IPS-15b (cell line): ENCODE data around the gene MTMR12.

ENCODE experiments used
- H3K27me3 ChIP-seq: one replicate; pipeline ENCODE4 v1.6.1; 2013; ENCODE audit warnings: low read length; ENCODE audit not compliant: control insufficient read depth, insufficient read depth
- H3K36me3 ChIP-seq: one replicate; pipeline ENCODE4 v1.6.1; 2013; ENCODE audit warnings: low read length; ENCODE audit not compliant: control insufficient read depth, insufficient read depth
- H3K4me1 ChIP-seq: one replicate; pipeline ENCODE4 v1.6.1; 2013; ENCODE audit warnings: mild to moderate bottlenecking, low read length; ENCODE audit not compliant: control insufficient read depth, insufficient read depth
- H3K4me3 ChIP-seq: one replicate; pipeline ENCODE4 v1.5.1; 2013; ENCODE audit warnings: low read depth, low read length
- H3K9ac ChIP-seq: one replicate; pipeline ENCODE4 v1.6.1; 2013; ENCODE audit warnings: low read depth, mild to moderate bottlenecking, low read length
- H3K9me3 ChIP-seq: one replicate; pipeline ENCODE4 v1.6.1; 2013; ENCODE audit warnings: mild to moderate bottlenecking, low read length; ENCODE audit not compliant: control insufficient read depth, insufficient read depth

Gene MTMR12

DNA sequence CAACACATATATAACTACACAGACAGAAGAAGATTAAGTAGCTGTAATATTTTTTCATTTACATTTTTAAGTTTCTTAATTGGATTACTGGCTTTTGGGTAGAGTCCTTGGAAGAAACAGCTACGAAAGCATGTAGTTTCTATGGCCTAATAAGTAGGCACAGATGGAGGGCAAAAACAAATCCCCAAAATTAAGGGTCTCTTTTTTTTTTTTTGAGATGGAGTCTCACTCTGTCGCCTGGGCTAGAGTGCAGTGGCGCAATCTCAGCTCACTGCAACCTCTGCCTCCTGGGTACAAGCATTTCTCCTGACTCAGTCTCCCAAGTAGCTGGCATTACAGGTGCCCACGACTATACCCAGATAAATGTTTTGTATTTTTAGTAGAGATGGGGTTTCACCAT is 27.1 kb upstream of the MTMR12 start:
- H3K27me3 ChIP-seq = no peaks in the 10 kb centered on the region
- H3K4me3 ChIP-seq = no peak overlapping the region
- no peak overlapping the region for H3K9ac ChIP-seq
- peaks cover 6% of the 10 kb centered on the region for H3K9me3 ChIP-seq
- H3K36me3 ChIP-seq = no peaks in the 10 kb centered on the region
- H3K4me1 ChIP-seq = no peaks in the 10 kb centered on the region

GRCh38 chr5:32339198-32339597 is 26.5 kb upstream of the MTMR12 start:
- H3K9ac ChIP-seq = no peak overlapping the region
- no peaks in the 10 kb centered on the region for H3K4me1 ChIP-seq
- H3K27me3 ChIP-seq = no peaks in the 10 kb centered on the region
- H3K36me3 ChIP-seq = no peaks in the 10 kb centered on the region
- peaks cover 6% of the 10 kb centered on the region for H3K9me3 ChIP-seq
- H3K4me3 ChIP-seq = no peak overlapping the region

- H3K36me3 ChIP-seq = no peaks in the 10 kb centered on the region
- H3K4me1 ChIP-seq = no peaks in the 10 kb centered on the region
- H3K27me3 ChIP-seq = no peaks in the 10 kb centered on the region
- H3K9me3 ChIP-seq = no peaks in the 10 kb centered on the region
- H3K4me3 ChIP-seq = no peak overlapping the region
- no peak overlapping the region for H3K9ac ChIP-seq
Measured at GRCh38 chr5:32332966-32333365, 20.2 kb upstream of the MTMR12 start.

GRCh38 chr5:32332361-32332760 is 19.6 kb upstream of the MTMR12 start:
- Histone ChIP-seq H3K9me3 (no peaks in the 10 kb centered on the region), H3K9ac (no peak overlapping the region), H3K4me1 (no peaks in the 10 kb centered on the region), H3K4me3 (no peak overlapping the region), H3K36me3 (no peaks in the 10 kb centered on the region), H3K27me3 (no peaks in the 10 kb centered on the region)

DNA sequence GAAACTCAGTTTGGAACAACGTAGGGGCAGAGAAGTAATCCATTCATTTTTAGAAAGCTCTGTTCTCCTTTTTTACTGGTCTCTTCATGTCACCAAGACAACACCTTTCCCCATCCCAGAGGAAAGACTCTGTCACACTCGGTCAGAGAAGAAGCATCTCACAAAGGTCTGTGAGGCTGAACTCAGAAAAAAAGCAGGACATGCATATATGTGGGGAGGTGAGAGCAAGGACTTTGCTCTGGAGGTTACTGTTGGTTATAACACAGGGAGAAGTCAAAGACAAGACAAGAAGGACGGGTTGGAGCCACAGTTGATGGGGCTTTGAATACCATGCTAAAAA is 19.2 kb upstream of the MTMR12 start:
- Histone ChIP-seq H3K4me1 (no peaks in the 10 kb centered on the region), H3K36me3 (no peaks in the 10 kb centered on the region), H3K27me3 (no peaks in the 10 kb centered on the region), H3K4me3 (no peak overlapping the region), H3K9ac (no peak overlapping the region), H3K9me3 (no peaks in the 10 kb centered on the region)

GRCh38 chr5:32331217-32331934 is 18.6 kb upstream of the MTMR12 start:
- no peaks in the 10 kb centered on the region for H3K4me1 ChIP-seq
- H3K4me3 ChIP-seq = no peak overlapping the region
- H3K36me3 ChIP-seq = no peaks in the 10 kb centered on the region
- no peaks in the 10 kb centered on the region for H3K27me3 ChIP-seq
- no peaks in the 10 kb centered on the region for H3K9me3 ChIP-seq
- no peak overlapping the region for H3K9ac ChIP-seq

GRCh38 chr5:32330126-32330971 is 17.6 kb upstream of the MTMR12 start:
- no peaks in the 10 kb centered on the region for H3K27me3 ChIP-seq
- H3K9me3 ChIP-seq = no peaks in the 10 kb centered on the region
- no peak overlapping the region for H3K9ac ChIP-seq
- H3K36me3 ChIP-seq = no peaks in the 10 kb centered on the region
- H3K4me3 ChIP-seq = no peak overlapping the region
- H3K4me1 ChIP-seq = no peaks in the 10 kb centered on the region

DNA sequence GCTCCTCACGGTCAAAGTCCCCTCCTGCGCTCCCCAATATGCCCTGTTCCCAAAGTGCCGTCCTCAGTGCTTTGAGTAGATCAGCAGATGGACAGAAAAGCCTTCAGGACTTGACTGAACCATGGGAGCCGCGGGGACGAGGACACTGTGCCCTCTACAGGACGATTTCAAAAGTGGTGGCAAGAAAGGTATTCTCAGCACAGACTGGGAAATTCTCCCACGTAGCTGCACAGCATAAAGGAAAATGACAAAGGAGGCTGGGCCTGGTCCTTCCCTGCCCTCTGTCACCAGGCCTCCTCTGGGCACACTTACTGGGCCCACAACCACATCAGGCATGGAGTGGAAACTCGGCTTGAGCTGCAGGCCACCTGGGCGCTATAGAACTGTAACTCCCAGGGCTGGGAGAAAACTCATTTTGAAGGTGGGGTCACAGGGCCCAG is 16.7 kb upstream of the MTMR12 start:
- Histone ChIP-seq H3K27me3 (no peaks in the 10 kb centered on the region), H3K9ac (no peak overlapping the region), H3K9me3 (no peaks in the 10 kb centered on the region), H3K4me3 (no peak overlapping the region), H3K4me1 (no peaks in the 10 kb centered on the region), H3K36me3 (no peaks in the 10 kb centered on the region)

DNA sequence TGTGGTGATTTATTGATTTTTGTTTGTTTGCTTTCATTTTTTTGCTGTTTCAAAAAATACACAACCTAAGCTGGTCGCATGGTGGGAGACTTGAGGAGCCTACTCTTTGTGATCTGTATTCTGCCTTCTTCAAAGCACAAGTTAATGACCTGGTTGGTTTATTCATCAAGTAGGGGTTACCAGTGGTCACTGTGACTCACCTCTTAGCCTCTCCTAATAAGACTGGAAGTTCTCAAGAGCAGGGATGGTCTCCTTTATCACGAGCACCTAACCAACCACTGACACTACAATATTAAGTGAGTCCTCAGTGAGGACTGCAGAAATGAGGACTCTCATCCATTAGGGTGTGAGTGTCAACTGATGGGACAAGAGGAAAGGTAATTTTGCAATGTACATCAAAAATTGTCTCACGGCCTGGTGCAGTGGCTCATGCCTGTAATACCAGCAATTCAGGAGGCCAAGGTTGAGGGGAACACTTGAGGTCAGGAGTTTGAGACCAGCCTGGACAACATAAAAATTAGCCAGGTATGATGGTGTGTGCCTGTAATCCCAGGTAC is 13.6 kb upstream of the MTMR12 start:
- Histone ChIP-seq H3K36me3 (no peaks in the 10 kb centered on the region), H3K4me1 (no peaks in the 10 kb centered on the region), H3K4me3 (no peak overlapping the region), H3K9me3 (no peaks in the 10 kb centered on the region), H3K9ac (no peak overlapping the region), H3K27me3 (no peaks in the 10 kb centered on the region)

DNA sequence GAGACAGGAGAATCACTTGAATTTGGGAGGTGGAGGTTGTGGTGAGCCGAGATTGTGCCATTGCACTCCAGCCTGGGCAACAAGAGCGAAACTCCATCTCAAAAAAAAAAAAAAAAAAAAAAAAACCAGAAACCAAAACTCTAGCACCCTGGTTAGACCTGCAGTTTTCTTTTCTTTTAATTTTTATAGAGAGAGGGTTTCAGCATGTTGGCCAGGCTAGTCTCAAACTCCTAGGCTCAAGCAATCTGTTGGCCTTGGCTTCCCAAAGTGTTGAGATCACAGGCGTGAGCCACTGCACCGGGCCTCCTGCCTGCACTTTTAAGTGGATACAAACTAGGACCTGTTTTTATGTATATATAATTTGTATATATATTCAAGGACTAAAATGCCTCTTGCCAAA is 12.9 kb upstream of the MTMR12 start:
- Histone ChIP-seq H3K9ac (no peak overlapping the region), H3K27me3 (no peaks in the 10 kb centered on the region), H3K4me3 (no peak overlapping the region)

DNA sequence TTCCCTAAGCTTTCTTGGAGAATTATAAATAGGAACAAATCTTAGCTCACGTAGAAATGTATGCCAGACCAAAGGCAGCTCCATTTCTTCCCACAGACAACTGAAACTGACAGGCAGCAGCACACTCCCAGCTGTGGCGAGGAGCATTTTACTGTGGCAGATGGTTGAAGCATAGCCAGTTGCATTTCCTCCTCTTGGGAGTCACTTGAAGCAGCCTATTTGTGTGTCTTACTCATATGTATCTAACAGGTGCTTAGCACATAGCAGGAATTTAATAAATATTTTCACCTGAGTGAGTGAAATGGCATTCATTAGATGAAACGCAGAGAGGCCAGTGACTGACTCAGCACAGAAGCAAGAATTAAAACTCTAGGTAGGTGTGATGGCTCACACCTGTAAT is 12.3 kb upstream of the MTMR12 start:
- H3K9me3 ChIP-seq = no peaks in the 10 kb centered on the region
- H3K27me3 ChIP-seq = no peaks in the 10 kb centered on the region
- no peak overlapping the region for H3K4me3 ChIP-seq
- H3K36me3 ChIP-seq = no peaks in the 10 kb centered on the region
- no peak overlapping the region for H3K9ac ChIP-seq
- H3K4me1 ChIP-seq = no peaks in the 10 kb centered on the region

More for the DNA sequence above, 12.9 kb upstream of the MTMR12 start:
- Histone ChIP-seq H3K4me1 (no peaks in the 10 kb centered on the region), H3K36me3 (no peaks in the 10 kb centered on the region), H3K9me3 (no peaks in the 10 kb centered on the region)

- no peaks in the 10 kb centered on the region for H3K36me3 ChIP-seq
- H3K9ac ChIP-seq = no peak overlapping the region
- H3K9me3 ChIP-seq = no peaks in the 10 kb centered on the region
- no peaks in the 10 kb centered on the region for H3K4me1 ChIP-seq
- no peaks in the 10 kb centered on the region for H3K27me3 ChIP-seq
- H3K4me3 ChIP-seq = no peak overlapping the region
Measured at GRCh38 chr5:32323741-32324140, 11.0 kb upstream of the MTMR12 start.
